Iris pigment epithelial cell (primary cell): ENCODE measurements around the gene ASTN2.

ENCODE experiments used
- DNase-seq: peaks from one replicate; pipeline ENCODE4 v3.0.0-alpha.2; 2011; ENCODE audit warnings: low read depth

Gene ASTN2

GRCh38 chr9:116558818-116559540 lies 855.9 kb downstream of the ASTN2 start:
- DNase-seq = no peak

- DNase-seq = no peak
Measured at GRCh38 chr9:116558035-116558434, 856.8 kb downstream of the ASTN2 start.

DNA sequence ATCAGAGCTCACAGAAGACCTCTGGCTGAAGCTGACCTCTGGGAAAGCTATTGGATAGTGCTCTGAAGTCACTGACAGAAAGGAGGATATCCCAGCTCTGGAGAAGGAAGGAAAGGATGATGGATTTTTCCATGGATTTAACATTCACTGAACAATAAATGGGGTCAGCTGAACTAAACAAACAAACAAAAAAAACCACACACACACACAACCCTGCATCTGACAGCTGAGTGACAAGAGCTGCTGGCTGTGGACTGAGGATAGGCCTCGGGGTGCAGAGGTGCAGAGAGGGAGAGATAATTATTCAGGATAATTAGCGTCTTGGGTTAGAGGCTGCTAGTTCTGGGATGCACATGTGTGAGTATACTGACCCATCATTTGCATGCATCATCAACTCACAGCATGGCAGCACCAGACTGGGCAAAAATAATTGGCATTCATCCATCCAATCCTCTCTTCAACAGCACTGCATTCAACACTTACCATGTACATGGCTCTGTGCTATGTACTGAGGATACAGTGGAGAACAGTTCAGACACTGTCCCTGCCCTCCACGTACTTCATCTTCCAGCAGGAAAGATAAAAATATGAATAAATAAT lies 859.2 kb downstream of the ASTN2 start:
- DNase-seq = no peak

- DNase-seq = no peak
Measured at GRCh38 chr9:116555119-116555518, 859.7 kb downstream of the ASTN2 start.

- DNase-seq = peak; percentile 65
Measured at GRCh38 chr9:116550696-116551436, 864.0 kb downstream of the ASTN2 start.

GRCh38 chr9:116549786-116550660 lies 864.8 kb downstream of the ASTN2 start:
- peak; percentile 3 for DNase-seq

- DNase-seq = peak; percentile 97
Measured at GRCh38 chr9:116549061-116549664, 865.7 kb downstream of the ASTN2 start.

DNA sequence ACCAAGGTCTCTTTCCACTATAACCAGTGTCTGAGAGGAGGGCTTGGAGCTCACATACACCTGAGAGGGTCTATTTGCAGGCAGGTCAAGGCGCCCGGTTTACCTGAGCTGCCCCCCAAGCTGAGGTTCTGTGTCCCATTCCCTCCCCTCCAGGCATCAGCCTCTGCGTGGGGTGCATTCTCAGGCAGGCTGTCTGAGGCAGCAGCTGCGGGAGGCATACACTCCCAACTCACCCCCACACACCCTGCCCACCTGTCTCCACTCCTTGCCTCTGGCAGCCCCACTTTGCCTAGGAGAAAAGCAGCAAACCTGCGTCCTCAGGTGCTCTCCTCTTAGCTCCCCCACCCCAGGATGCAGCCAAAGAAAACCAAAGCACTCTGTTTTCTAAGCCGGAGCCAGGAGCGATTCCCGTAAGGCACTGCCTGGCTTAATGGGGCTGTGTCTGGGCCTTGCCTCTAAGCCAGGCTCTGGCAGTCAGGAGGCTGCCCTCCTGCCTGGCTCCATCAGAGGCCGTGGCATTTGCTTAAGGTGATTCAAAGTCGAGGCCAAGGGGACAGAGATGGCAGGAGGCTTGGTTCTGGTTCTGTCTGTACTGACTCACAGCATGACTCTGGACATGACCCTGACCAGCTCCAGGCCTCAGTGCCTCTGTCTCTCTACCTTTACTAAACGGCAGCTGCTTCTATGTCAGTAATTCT lies 867.0 kb downstream of the ASTN2 start:
- peak; percentile 13 for DNase-seq

DNA sequence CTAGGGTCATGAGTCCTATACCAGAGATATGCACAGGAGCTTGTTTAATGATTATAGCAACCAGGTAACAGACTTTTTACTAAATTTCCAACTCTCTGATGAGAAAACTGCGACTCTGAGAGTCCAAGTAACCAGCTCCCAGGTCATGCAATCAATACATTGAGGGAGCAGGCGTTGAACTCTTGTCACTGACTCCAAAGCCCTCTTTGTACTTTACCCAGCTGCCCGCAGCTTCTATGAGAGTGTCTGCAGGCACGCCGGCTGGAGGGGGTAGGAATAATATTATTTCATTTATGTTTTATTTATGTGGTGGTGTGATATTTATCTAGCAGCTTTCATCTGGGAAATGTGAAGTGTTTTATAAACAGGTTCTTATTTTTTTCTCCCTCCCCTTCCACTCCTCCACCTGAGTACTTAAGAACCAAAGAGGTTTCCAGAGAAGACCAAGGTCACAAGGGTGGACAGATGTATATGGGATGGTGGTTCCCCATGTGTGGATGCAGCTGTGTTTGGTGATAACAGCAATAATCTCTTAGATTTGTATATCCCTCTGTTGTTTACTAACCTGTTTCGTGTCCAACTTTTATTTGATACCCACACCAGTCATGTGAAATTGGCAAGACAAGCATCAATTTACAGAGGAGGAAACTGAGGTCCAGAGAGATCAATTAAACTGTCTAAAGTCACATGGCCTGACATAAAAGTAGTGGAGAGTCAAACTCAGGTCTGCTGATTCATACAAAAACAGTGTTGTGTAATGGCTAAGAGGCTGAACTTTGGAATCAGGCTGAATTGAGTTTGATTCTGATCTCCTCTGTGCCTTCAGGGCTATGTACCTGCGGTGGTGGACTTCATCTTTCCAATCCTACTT lies 867.9 kb downstream of the ASTN2 start:
- peak; percentile 66 for DNase-seq

- DNase-seq = no peak
Measured at GRCh38 chr9:116544896-116545295, 870.0 kb downstream of the ASTN2 start.

- peak; percentile 63 for DNase-seq
Measured at GRCh38 chr9:116543731-116544400, 871.0 kb downstream of the ASTN2 start.

GRCh38 chr9:116541402-116541801 lies 873.5 kb downstream of the ASTN2 start:
- DNase-seq = no peak

DNA sequence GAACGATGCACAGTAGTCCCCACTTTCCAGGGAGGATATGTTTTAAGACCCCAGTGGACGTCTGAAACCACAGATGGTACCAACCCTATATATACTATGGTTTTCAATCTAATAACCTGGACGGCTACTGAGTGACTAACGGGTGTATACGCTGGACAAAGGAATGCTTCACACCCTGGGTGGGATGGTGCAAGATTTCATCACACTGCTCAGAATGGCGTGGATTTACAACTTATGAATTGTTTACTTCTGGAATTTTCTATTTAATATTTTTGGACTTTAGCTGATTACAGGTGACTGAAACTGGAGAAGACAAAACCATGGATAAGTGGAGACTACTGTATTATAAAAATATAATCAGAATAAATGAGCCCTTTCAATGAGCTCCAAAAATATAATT lies 875.3 kb downstream of the ASTN2 start:
- DNase-seq = peak; percentile 39

DNA sequence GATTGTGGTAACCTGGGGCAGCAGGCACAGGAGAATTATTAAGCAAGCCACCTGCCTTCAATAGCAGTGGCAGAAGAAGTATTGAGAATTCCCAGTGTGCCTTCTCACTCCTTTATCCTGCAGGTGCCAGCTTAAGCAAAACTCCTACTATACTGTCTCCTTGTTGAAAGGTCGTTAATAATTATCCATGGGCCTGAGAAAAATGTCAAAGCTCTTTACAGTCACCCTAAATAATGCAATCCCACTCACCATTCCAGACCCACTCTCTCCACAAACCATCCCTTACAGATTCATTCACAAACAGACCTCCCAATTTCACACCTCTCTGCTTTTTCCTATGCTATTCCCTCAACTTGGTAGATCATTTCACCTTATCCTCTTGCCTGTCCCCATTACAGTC lies 889.2 kb downstream of the ASTN2 start:
- no peak for DNase-seq

GRCh38 chr9:116524778-116525470 lies 889.9 kb downstream of the ASTN2 start:
- no peak for DNase-seq

- no peak for DNase-seq
Measured at GRCh38 chr9:116520218-116520617, 894.6 kb downstream of the ASTN2 start.

DNA sequence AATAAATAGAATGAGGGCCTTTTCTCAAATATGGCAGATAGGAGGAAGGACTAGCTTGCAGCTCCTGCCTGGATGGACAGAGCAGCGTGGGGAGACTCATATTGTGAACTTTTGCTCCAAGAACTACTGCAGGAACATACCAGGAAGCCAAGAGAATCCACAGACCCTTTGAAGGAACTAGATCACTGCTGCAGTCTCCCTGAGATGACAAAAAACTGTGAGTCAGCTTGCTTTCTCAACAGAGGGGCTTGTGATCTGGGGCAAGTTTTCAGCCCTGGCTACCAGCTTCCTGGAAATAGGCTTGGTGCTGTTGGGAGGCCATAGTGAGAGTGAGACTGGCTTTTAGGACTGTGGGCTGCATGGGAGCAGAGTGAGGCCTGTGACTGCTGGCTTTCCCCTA lies 898.4 kb downstream of the ASTN2 start:
- DNase-seq = peak; percentile 17

GRCh38 chr9:116515541-116515940 lies 899.3 kb downstream of the ASTN2 start:
- DNase-seq = no peak

- DNase-seq = no peak
Measured at GRCh38 chr9:116506685-116507084, 908.2 kb downstream of the ASTN2 start.
